ENCODE data around the gene ZBTB32.

The ZBTB32 gene

DNA sequence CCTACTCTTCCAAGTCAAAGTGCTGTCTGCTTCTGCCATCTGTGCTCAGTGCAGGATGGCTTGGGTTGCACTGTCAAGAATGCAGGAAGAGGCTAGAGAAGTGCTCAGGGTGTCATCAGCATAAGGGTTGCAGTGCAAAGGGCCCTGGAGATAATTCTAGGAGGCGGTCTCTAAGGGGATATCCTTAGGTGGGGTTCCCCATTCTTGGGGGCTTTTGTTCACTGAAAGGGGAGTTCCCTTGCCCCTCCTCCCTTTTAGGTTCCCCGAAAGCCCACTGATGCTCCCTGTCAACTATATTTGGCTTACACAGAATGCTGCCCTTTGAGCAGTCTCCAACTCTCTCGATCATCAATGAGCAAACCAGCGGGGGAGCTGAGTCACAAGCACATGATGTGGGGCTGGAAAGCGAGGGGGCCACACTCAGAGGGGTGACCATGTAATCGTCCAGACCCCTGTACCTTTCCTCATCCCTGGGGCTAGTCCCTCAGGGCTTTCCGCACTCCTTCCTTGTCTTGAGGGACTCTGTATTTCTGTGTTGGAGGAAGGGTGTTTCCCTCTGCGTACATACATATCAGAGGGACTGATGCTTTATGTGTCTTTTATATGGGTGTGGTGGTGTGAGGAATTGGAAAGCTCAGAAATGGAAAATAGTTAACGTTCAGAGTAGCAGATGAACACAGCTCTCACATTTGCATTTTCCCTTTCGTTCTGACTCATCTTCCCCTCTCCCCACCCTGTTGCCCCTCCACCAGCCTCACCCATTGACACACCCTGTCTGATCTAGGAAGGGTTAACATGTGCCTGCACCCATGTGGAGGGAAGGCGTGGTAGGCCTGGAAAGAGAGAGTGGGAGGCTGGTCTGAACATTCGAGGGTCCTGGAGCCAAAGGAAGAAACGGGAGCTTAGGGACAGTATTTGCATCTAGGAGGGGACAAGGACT, 6.7 kb downstream of the ZBTB32 start:
- Histone ChIP-seq H3K9me3 (ENCODE audit: control extremely low read depth in 1 of 5, control insufficient read depth in 4 of 5, insufficient read depth in 2 of 5, low read depth in 1 of 5, low read length in 4 of 5) (no peaks in the 10 kb centered on the region), H3K4me3 (ENCODE audit: control insufficient read depth in 1 of 7, extremely low read depth in 1 of 7, insufficient read depth in 4 of 7, low read depth in 2 of 7, low read length in 6 of 7) (no peak overlapping the region), H3K27me3 (replicated peaks in 2 of 5; ENCODE audit: control insufficient read depth in 4 of 5, insufficient read depth in 5 of 5, low read length in 4 of 5) (no peaks in the 10 kb centered on the region), H3K36me3 (ENCODE audit: control insufficient read depth in 4 of 4, insufficient read depth in 4 of 4, low read length in 3 of 4) (no peaks in the 10 kb centered on the region), H3K4me1 (ENCODE audit: control extremely low read depth in 1 of 4, control insufficient read depth in 4 of 4, insufficient read depth in 4 of 4, low read length in 3 of 4) (peaks cover 0 to 19% (median 12%) of the 10 kb centered on the region in 4 experiments), H3K27ac (ENCODE audit: insufficient read depth in 1 of 2, low read depth in 1 of 2, low read length in 2 of 2, poor library complexity in 1 of 2, severe bottlenecking in 2 of 2) (no peak overlapping the region)
- 75% methylated on average over 6 of the region's 13 CpGs for WGBS (ENCODE audit: insufficient coverage)
- ChIA-PET POLR2A (no interaction called here), CTCF (interaction anchor here (0.6 to 5.4 kb wide), 5 partner anchors 8 to 108 kb away, joined by 3 to 43 read pairs (median 4); no protein-coding TSS in a partner anchor)
- DNase-seq: no peak

DNA sequence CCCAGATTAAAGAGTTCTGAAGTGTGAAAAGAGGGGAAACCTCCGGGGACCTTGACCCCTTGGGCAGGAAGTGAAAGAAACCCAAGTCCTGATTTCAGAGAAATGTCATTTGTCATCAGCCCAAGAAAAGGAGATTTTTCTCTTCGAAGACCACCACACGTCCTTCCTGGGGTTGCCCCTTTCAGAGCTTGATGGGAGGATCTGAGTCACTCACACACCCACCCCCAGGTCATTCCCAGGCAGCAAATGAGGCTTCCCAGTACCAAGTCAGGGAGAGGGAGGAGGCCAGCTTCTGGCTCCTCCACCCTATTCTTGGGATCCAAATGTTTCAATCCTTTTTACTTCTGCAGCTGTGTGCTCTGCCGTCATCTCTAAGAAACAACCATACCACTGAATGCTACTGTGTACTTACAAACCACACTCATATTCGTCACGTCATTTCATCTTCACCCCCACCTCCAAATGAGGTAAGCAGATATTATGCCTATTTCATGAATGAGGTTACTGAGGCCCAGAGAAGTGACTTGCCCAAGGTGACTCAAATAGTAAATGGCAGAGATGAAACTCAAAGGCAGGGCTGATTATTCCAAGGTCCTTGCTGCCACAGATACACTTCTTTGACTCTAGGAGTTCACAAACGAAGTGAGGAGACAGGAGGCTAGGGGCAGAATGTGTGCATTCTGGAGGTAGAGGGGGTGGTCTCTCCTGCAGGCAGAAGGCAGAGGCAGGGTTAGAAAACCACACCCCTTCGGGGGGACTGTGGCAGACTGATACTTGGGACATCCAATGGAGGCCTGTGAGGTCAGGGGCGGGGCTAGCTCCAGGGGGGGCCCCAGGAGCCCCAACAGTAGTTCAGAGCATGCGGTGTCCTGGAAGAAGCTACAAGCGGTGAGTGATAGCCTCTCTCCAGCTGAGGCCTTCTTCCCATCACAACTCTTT, 8.5 kb downstream of the ZBTB32 start:
- ChIA-PET CTCF (interaction anchor here (1.6 to 5.4 kb wide), 3 partner anchors 10 to 26 kb away, joined by 4 to 43 read pairs (median 10); no protein-coding TSS in a partner anchor), POLR2A (no interaction called here)
- Histone ChIP-seq H3K4me1 (ENCODE audit: control extremely low read depth in 1 of 4, control insufficient read depth in 4 of 4, insufficient read depth in 4 of 4, low read length in 3 of 4) (peaks cover 0 to 31% (median 21%) of the 10 kb centered on the region in 4 experiments), H3K27ac (ENCODE audit: insufficient read depth in 1 of 2, low read depth in 1 of 2, low read length in 2 of 2, poor library complexity in 1 of 2, severe bottlenecking in 2 of 2) (no peak overlapping the region), H3K36me3 (ENCODE audit: control insufficient read depth in 4 of 4, insufficient read depth in 4 of 4, low read length in 3 of 4) (no peaks in the 10 kb centered on the region), H3K9me3 (ENCODE audit: control extremely low read depth in 1 of 5, control insufficient read depth in 4 of 5, insufficient read depth in 2 of 5, low read depth in 1 of 5, low read length in 4 of 5) (no peaks in the 10 kb centered on the region), H3K4me3 (ENCODE audit: control insufficient read depth in 1 of 7, extremely low read depth in 1 of 7, insufficient read depth in 4 of 7, low read depth in 2 of 7, low read length in 6 of 7) (no peak overlapping the region), H3K27me3 (replicated peaks in 2 of 5; ENCODE audit: control insufficient read depth in 4 of 5, insufficient read depth in 5 of 5, low read length in 4 of 5) (no peaks in the 10 kb centered on the region)
- WGBS (ENCODE audit: insufficient coverage): 97% methylated on average over 6 of the region's 11 CpGs
- DNase-seq: no peak

DNA sequence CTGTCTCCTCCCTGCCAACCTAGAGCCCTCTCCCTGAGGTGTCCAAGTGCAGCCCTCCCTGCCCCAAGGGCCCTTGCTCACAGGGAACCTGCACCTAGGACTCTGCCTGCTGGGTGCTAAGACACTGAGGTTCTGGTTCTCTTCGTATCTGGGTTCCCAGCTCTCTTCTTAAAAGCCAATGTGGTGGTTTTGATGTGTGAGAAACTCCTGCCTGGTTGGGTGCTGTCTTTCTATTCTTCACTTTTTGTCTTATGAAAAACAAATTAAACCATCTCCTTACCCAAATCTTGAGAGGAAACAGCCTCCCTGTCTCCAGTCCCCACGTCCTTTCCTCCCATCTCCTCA, 9.1 kb downstream of the ZBTB32 start:
- CTCF ChIA-PET: interaction anchor here (1.1 to 5.4 kb wide), 4 partner anchors 11 to 27 kb away, joined by 3 to 43 read pairs (median 7); no protein-coding TSS in a partner anchor
- Histone ChIP-seq H3K27me3 (replicated peaks in 2 of 5; ENCODE audit: control insufficient read depth in 4 of 5, insufficient read depth in 5 of 5, low read length in 4 of 5) (no peaks in the 10 kb centered on the region), H3K9me3 (ENCODE audit: control extremely low read depth in 1 of 5, control insufficient read depth in 4 of 5, insufficient read depth in 2 of 5, low read depth in 1 of 5, low read length in 4 of 5) (no peaks in the 10 kb centered on the region), H3K4me1 (ENCODE audit: control extremely low read depth in 1 of 4, control insufficient read depth in 4 of 4, insufficient read depth in 4 of 4, low read length in 3 of 4) (peaks cover 0 to 32% (median 23%) of the 10 kb centered on the region in 4 experiments), H3K4me3 (ENCODE audit: control insufficient read depth in 1 of 7, extremely low read depth in 1 of 7, insufficient read depth in 4 of 7, low read depth in 2 of 7, low read length in 6 of 7) (no peak overlapping the region), H3K27ac (ENCODE audit: insufficient read depth in 1 of 2, low read depth in 1 of 2, low read length in 2 of 2, poor library complexity in 1 of 2, severe bottlenecking in 2 of 2) (no peak overlapping the region), H3K36me3 (ENCODE audit: control insufficient read depth in 4 of 4, insufficient read depth in 4 of 4, low read length in 3 of 4) (no peaks in the 10 kb centered on the region)
- no peak for DNase-seq
- POLR2A ChIA-PET: no interaction called here
- 85% methylated on average over 1 of the region's 2 CpGs for WGBS (ENCODE audit: insufficient coverage)

DNA sequence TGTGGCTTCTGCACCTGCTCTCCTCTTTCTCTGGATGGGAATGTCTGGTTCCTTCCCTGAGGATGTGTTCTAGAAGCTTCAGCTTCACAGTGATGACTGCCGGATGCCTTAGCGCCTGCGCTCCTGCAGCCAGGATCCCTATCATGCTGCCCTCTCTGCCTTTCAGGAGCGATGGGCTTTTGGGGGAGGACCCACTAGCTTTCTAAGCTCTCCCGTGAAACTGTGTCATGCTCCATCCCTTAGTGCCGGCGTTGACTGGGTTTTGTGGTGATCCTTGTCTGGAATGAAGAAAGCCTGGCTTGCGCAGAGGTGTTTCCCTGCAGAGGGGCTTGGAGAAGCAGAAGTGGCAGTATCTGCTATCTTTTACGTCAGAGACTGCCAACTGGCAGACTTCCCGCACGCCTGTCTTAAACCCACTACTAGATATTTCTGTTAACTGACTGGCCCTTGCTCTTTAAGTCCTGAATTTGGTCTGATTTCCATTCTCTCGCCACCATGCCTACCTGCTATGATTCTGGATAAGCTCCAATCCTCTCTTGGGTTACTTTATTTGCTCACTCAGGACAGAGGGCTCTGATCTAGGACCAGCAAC, 9.6 kb downstream of the ZBTB32 start:
- Histone ChIP-seq H3K4me1 (ENCODE audit: control extremely low read depth in 1 of 4, control insufficient read depth in 4 of 4, insufficient read depth in 4 of 4, low read length in 3 of 4) (peaks cover 0 to 37% (median 28%) of the 10 kb centered on the region in 4 experiments), H3K27ac (ENCODE audit: insufficient read depth in 1 of 2, low read depth in 1 of 2, low read length in 2 of 2, poor library complexity in 1 of 2, severe bottlenecking in 2 of 2) (no peak overlapping the region), H3K36me3 (ENCODE audit: control insufficient read depth in 4 of 4, insufficient read depth in 4 of 4, low read length in 3 of 4) (no peaks in the 10 kb centered on the region), H3K9me3 (ENCODE audit: control extremely low read depth in 1 of 5, control insufficient read depth in 4 of 5, insufficient read depth in 2 of 5, low read depth in 1 of 5, low read length in 4 of 5) (no peaks in the 10 kb centered on the region), H3K4me3 (ENCODE audit: control insufficient read depth in 1 of 7, extremely low read depth in 1 of 7, insufficient read depth in 4 of 7, low read depth in 2 of 7, low read length in 6 of 7) (no peak overlapping the region), H3K27me3 (replicated peaks in 2 of 5; ENCODE audit: control insufficient read depth in 4 of 5, insufficient read depth in 5 of 5, low read length in 4 of 5) (no peaks in the 10 kb centered on the region)
- peak; percentile 47 to 51 (median 51) for DNase-seq
- ChIA-PET CTCF (interaction anchor here (0.5 to 5.4 kb wide), 6 partner anchors 11 to 699 kb away, joined by 3 to 43 read pairs (median 4); partner anchors contain the start of genes PSENEN and U2AF1L4), POLR2A (no interaction called here)
- WGBS (ENCODE audit: insufficient coverage): 81% methylated on average over 8 of the region's 12 CpGs

DNA sequence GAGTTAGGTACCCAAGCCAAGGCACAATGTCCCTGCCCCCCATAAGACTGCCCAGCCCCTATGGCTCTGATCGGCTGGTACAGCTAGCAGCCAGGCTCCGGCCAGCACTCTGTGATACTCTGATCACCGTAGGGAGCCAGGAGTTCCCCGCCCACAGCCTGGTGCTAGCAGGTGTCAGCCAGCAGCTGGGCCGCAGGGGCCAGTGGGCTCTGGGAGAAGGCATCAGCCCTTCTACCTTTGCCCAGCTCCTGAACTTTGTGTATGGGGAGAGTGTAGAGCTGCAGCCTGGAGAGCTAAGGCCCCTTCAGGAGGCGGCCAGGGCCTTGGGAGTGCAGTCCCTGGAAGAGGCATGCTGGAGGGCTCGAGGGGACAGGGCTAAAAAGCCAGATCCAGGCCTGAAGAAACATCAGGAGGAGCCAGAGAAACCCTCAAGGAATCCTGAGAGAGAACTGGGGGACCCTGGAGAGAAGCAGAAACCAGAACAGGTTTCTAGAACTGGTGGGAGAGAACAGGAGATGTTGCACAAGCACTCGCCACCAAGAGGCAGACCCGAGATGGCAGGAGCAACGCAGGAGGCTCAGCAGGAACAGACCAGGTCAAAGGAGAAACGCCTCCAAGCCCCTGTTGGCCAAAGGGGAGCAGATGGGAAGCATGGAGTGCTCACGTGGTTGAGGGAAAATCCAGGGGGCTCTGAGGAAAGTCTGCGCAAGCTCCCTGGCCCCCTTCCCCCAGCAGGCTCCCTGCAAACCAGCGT, 10.4 kb downstream of the ZBTB32 start:
- Histone ChIP-seq H3K4me1 (ENCODE audit: control extremely low read depth in 1 of 4, control insufficient read depth in 4 of 4, insufficient read depth in 4 of 4, low read length in 3 of 4) (peaks cover 0 to 45% (median 32%) of the 10 kb centered on the region in 4 experiments), H3K36me3 (ENCODE audit: control insufficient read depth in 4 of 4, insufficient read depth in 4 of 4, low read length in 3 of 4) (peaks cover 0 to 5% (median under 1%) of the 10 kb centered on the region in 4 experiments), H3K27ac (ENCODE audit: insufficient read depth in 1 of 2, low read depth in 1 of 2, low read length in 2 of 2, poor library complexity in 1 of 2, severe bottlenecking in 2 of 2) (no peak overlapping the region), H3K9me3 (ENCODE audit: control extremely low read depth in 1 of 5, control insufficient read depth in 4 of 5, insufficient read depth in 2 of 5, low read depth in 1 of 5, low read length in 4 of 5) (no peaks in the 10 kb centered on the region), H3K4me3 (ENCODE audit: control insufficient read depth in 1 of 7, extremely low read depth in 1 of 7, insufficient read depth in 4 of 7, low read depth in 2 of 7, low read length in 6 of 7) (no peak overlapping the region), H3K27me3 (replicated peaks in 2 of 5; ENCODE audit: control insufficient read depth in 4 of 5, insufficient read depth in 5 of 5, low read length in 4 of 5) (no peaks in the 10 kb centered on the region)
- POLR2A ChIA-PET: no interaction called here
- DNase-seq: no peak
- 90% methylated on average over 13 of the region's 14 CpGs for WGBS (ENCODE audit: insufficient coverage)
- CTCF ChIA-PET: interaction anchor here (1.0 to 5.4 kb wide), 4 partner anchors 12 to 30 kb away, joined by 3 to 43 read pairs (median 4); partner anchors contain the start of genes PSENEN and U2AF1L4

DNA sequence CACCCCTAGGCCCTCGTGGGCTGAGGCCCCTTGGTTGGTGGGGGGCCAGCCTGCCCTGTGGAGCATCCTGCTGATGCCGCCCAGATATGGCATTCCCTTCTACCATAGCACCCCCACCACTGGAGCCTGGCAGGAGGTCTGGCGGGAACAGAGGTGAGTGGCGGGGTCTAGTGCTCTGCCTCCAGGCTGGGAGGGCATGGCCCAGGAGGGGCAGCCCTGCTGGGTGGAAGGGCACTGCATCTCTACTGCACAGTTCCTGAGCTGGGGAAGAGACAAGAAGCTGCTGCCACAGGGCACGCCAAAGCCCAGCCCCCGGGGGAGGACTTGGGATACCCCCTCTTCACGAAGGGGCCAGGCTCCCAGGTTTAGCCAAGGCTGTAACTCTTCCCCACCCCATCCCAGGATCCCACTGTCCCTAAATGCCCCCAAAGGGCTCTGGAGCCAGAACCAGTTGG, 11.0 kb downstream of the ZBTB32 start:
- WGBS (ENCODE audit: insufficient coverage): 78% methylated on average over 3 of the region's 7 CpGs
- peak overlapping the region in 5 of 7 experiments; percentile 79 to 92 (median 82) for H3K4me3 ChIP-seq (ENCODE audit: control insufficient read depth in 1 of 7, extremely low read depth in 1 of 7, insufficient read depth in 4 of 7, low read depth in 2 of 7, low read length in 6 of 7)
- POLR2A ChIA-PET: no interaction called here

More for the DNA sequence above, 11.0 kb downstream of the ZBTB32 start:
- H3K4me1 ChIP-seq (ENCODE audit: control extremely low read depth in 1 of 4, control insufficient read depth in 4 of 4, insufficient read depth in 4 of 4, low read length in 3 of 4): peaks cover 0 to 45% (median 32%) of the 10 kb centered on the region in 4 experiments
- no peak for DNase-seq
- H3K27me3 ChIP-seq (replicated peaks in 2 of 5; ENCODE audit: control insufficient read depth in 4 of 5, insufficient read depth in 5 of 5, low read length in 4 of 5): no peaks in the 10 kb centered on the region
- CTCF ChIA-PET: interaction anchor here (1.0 to 5.4 kb wide), 5 partner anchors 12 to 167 kb away, joined by 3 to 43 read pairs (median 6); partner anchors contain the start of genes PSENEN and U2AF1L4
- H3K36me3 ChIP-seq (ENCODE audit: control insufficient read depth in 4 of 4, insufficient read depth in 4 of 4, low read length in 3 of 4): peaks cover 0 to 11% (median 3%) of the 10 kb centered on the region in 4 experiments
- no peaks in the 10 kb centered on the region for H3K9me3 ChIP-seq (ENCODE audit: control extremely low read depth in 1 of 5, control insufficient read depth in 4 of 5, insufficient read depth in 2 of 5, low read depth in 1 of 5, low read length in 4 of 5)
- H3K27ac ChIP-seq (ENCODE audit: insufficient read depth in 1 of 2, low read depth in 1 of 2, low read length in 2 of 2, poor library complexity in 1 of 2, severe bottlenecking in 2 of 2): no peak overlapping the region
